Activated CD4-positive, alpha-beta T cell treated with anti-CD3 and anti-CD28 coated beads, Interleukin-2, Interleukin-4, amounts not matched to agents 100 ng/mL and 50 ng/mL, durations not matched to agents 16 hours and 8 hours (primary cell): ENCODE results near the gene POU2F3.

Source experiments
- DNase-seq: peaks from one replicate; pipeline ENCODE4 v3.0.0-alpha.2; 2020; ENCODE audit warnings: low spot score

The POU2F3 gene

DNA sequence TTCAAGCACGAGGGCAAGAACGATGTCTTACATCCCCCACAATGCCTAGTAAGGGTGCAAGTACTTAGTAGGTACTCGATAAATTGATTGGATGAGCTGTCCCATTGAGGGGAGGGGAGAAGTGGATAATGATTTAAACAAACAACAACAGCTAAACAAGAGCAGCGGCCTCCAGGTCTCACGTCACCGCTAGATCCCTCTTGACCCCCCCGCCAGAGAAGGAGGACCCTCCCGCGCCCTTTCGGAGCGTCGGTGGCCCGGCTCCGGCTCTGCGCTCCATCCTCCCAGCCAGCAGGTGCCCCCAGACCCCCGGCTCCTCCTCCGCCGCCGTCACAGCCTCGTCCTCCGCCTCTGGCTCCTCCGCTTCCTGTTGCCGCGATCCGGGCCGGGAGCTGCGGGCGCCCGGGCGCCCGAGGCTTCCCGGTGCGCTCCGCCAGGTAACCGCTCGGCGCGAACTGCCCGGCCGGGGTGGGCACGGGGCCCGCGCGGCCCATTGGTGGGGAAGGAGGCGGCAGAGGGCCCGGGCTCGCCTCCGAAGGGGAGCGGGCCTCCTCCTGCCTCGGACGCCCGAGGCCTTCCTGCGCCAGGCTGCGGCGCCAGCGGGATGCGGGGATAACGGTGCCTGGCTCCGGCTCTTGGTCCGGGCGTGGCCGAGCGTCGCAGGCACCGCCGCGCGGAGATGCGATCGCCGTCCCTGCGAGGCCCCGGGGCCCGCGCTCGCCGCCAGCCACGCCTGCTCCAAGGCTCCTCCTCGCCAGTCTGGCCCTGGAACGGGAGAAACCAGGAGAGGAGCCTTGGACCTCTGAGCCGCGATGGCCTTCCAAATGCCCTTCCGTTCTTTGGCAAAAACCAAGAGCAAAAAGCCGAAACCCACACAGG, 85.2 kb downstream of the POU2F3 start, which contains the start of gene TLCD5:
Gene TLCD5, plus strand, starts transcription at position 368 of the 879 bp plus-strand sequence. CDS start 2,143 bp downstream, outside the sequence.
- peak; percentile 27 for DNase-seq

DNA sequence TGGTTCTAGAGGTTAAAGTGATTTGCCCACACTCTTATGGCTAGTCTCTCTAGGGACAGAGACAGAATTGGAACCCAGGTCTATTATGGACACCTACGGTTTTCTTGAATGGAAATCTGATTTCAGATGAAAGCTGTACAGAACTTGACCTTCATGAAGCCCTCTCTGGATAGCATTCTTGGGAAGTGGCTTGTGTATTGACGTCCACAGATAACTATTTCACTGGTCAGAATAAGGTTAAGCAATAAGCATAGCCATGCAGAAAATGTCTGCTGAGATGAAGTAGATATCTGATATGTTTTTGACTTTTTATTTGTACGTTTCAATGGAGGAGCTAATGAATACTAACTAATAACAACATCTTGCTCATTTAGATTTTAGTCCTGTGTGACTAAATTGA, 86.3 kb downstream of the POU2F3 start:
- DNase-seq, result no peak

DNA sequence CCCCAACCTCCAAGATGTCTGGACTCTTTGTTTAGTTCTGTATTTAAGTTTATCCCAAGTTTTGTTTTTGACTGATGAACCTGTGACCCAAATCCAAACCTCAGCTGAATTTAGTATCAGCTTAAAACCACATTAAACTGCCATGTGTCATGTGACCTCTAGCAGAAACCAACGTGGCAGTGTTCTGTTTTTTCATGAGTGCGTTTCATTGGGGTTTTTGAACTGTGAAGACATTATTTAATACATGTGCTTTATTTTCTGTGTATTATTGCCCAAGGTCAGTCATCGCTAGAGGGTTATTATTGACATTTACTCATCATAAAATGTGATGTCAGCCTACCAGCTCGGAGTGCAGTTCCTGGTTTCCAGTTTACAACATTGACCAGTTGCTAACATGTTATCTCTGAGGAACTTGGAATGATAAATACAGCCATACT, 86.9 kb downstream of the POU2F3 start:
- no peak for DNase-seq

DNA sequence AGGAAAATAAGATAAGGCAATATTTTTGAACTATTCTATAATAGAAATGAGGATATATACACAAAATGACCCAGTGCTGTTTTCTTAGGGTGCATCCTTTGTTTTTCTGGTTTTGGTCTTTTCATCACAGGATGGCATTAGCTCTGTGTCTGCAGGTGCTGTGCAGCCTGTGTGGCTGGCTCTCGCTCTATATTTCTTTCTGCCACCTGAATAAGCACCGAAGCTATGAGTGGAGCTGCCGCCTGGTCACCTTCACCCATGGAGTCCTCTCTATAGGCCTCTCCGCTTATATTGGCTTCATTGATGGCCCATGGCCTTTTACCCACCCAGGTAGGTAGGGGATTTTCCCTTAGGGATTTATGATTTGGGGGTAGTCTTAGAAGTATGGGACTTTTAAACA, 87.4 kb downstream of the POU2F3 start:
- DNase-seq, result no peak

DNA sequence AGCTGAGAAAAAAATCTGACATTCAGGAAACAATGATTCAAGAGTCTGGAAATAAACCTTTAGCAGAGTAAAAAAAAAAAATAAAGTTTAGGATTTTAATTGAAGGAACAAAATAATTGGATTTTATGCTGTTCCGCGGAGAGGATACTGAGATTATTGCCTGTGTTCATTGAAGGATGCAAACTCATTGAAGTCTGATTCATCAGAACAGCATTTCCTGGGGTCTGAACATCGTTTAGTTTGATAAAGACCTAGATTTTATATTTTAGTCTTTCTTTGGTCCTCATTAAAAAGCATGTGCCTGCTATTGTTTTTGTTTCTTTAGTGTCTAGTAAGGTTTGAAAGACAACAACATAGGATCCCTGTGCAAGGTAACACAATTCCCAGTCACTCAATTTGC, 89.6 kb downstream of the POU2F3 start:
- DNase-seq, result no peak

DNA sequence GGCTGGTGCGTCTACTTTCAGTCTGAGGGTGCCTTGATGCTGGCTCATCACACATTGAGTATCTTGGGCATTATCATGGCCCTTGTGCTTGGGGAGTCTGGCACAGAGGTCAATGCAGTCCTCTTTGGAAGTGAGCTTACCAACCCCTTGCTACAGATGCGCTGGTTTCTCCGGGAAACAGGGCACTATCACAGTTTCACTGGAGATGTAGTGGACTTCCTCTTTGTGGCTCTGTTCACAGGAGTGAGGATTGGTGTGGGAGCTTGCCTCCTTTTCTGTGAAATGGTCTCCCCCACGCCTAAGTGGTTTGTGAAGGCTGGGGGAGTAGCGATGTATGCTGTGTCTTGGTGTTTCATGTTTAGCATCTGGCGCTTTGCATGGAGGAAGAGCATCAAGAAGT, 90.1 kb downstream of the POU2F3 start:
- DNase-seq, result no peak

DNA sequence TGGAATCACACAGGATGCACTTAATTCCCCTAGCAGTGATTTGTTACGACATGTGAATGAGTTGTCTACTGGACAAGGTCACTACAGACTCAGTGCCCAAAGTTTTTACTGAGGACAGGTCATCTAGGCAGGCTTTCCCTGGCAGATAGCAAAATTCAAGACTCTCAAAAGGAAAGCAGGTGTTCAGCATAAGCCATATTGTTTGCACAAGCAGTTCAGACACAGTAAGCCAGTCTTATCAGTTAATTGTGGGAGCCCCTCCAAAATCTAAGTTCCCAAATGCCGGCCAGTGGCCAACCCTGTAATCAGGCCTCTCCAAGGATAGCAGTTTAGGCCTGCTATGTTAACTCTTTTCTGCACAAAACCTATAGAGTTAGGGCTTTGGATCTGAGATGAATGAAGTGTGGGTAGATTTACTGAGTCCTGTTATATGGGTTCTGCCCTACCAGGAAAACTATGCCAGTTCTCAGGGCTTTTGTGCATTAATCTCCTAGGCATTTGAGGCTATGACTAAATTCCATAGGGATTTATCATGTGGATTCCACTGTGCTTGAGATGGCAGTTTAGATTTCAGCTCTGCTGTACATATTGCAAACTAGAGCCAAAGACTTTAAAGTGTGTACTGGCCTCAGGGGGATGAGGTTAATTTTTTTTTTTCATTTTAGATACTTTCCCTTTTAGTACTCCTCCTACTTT, 91.5 kb downstream of the POU2F3 start:
- DNase-seq, result no peak

DNA sequence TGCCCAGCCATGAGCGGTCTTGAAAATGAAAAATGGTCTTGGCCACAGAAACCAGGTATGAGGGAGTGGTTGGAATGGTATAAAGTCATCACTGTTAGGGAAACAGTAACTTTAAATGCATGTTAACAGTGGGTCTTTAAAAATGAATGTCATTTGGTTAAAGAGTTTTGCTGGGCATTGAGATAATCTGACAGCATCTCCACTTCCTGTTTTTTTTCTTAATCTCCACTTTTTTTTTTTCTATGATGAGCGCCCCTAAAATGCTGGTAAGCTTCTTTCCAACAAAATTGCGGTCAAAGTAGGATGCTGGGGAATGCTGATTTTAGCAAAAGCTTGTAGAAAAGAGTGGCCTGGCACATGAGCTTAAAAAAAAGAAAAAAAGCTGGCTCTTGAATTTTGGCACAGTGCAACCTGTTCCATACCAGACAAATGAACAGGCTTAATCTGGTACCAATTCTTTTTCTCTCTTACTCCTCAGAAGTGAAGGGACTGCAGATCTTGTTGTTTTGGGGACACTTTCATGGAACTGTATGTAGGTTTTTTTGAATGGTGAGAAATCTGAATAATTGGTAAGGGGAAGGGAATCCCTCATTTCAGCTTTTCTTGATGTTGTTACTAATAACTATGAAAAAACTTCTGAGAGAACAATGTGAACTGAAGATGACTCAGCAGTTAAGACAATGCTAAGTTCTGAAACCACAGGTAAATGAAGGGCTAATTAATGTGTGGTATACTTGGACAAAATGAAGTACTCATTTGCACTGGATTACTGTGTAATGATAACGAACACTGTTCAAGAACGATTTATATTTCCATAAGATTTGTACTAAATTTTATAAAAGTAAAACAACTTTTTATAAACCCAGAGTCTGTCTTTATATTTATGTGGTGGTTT, 93.1 kb downstream of the POU2F3 start:
- no peak for DNase-seq

DNA sequence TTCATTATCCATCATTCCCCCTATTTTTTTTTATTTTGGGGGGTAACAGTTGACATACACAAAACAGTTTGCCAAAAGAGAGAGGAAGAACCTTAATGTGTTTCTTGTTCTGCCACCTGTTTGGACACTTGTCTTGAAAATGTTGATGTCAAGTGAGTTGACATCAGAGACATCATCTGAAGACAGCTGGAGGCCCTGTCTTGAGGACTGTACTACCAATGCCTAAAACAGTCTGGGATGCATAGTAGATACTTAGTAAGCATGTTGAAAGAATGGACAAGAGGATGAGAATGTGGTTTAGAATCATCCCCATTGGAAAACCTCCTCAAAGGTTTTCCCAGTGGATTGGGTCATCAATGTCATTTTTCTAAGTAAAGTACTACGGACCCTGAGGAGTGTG, 93.9 kb downstream of the POU2F3 start:
- no peak for DNase-seq

DNA sequence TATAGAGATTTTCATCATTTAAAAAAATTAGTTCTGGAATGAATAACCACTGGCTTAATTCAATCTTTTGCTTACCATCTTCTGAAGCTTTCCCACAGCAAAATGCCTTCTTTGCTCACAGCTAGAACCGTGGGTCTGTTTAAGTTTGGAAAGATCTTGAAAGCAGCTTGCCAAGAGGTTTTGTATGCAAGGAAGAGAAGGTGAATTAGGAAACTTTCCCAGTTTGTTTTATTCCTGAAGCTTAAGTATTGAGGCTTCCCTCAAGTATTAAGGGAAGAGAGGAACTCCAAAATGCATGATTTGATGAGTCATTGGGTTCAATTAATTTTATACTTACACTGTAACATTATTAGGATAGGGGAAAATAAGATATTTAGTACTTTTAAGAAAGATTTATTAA, 94.4 kb downstream of the POU2F3 start:
- DNase-seq, result no peak

DNA sequence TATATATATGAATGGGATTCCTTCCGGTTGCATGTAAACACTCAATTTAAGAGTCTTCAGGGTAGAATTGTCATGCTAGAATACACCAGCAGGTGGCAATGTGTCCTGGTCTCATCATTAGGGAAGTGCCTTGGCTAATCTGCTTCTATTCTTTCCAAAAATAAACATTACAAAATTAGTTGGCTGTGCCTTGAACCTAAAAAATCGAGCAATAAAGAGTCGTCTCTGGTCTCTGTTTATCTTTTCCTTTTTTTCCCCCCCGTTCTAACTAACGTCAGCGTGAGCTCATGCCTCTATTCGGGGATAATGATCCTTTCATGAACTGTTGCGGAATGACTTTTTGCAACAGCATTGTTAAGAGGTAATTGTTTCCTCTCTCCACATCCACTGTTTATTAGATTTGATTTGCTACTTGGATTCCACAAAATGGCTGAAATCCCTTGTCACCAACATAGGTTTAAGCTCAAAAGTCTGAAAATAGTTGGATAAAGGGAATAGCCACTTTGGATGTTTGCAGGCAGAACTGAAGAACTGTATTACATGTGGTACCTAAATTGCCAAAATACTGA, 95.0 kb downstream of the POU2F3 start:
- DNase-seq, result peak; percentile 82

DNA sequence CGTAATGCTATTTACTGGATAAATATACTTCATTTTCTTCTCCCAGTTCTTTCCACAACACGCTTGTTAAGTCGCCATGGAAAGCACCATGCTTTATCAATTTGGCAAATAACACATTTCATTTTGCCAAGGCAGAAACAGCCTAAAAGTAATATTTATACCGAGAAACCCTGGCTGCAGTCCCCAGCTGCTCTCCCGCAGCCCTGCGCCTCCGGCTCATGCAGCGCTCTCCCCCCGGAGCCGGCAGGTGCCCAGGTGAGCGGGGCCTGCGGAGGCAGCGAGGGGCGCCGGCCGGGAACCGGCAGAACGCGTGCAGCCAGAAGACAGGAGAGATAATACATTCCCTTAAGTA, 95.6 kb downstream of the POU2F3 start:
- DNase-seq, result no peak

DNA sequence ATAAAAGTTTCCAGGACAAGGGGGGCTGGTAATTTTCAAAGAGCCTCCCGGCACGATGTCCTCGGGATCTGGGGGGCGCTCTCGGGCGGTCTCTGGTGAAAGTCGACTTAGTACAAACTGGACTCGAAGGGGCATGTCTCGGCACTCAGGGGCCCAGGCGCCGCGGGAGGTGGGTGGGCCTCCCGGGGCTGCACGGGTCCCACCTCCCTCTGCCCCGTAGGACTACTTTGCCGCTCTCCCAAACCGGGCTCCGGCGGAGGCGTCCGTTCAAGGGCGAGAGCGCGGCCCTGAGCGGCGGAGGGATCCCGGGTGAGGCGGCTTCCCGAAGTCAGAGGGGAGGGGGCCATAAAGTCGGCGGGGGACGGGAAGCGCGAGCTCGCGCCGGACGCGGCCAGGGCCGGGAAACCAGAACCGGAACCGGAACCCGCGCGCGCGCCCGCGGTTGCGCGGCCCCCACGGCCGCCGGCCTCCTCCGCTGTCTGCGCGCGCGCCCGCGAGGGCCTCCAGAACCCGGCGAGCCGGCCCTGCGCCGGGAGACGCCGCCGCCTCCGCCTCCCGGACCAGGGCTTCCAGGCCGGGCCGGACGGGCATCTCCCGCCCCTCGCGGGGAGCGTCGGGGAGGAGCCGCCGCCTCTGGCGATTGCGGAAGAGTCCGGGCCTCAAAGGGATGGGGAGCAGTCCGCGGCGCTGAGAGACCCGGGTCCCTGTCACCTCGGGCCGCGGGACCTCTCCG, 96.1 kb downstream of the POU2F3 start, which contains the start of gene ARHGEF12:
Gene ARHGEF12, plus strand, starts transcription at position 506 of the 733 bp plus-strand sequence. CDS start 831 bp downstream, outside the sequence.
- peak; percentile 84 for DNase-seq

DNA sequence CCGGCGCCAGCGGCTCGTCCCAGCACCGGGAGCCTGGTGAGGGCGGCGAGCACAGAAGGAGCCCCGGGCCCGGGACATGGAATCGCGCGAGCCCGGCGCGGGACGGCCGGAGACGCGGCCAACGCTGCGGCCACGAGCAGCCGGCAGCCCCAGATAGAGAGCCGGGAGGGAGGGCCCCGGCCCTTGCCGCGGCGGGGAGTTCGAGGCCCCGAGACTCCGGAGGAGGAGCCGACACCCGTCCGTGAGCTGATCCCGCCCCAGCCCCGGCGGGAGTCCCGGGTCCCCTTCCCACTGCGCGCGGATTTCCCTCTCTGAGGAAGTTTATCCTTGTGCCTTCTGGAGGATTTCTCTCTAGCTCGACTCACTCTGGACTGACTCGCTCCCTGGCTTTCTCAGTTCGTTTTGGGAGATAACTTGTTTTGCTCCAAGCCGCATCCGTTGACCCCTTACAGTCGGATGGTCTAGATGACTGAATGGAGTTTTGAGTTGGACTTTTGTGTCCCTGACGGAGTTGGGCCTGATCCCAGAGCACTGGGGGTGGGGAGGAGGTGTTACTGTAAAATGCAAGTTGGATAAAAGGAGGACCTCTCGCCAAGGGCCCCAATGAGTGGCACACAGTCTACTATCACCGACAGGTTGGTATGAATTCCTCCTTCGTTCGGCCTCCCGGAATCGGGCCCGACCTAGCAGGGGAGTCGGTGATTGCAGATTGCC, 96.9 kb downstream of the POU2F3 start:
- DNase-seq, result no peak

DNA sequence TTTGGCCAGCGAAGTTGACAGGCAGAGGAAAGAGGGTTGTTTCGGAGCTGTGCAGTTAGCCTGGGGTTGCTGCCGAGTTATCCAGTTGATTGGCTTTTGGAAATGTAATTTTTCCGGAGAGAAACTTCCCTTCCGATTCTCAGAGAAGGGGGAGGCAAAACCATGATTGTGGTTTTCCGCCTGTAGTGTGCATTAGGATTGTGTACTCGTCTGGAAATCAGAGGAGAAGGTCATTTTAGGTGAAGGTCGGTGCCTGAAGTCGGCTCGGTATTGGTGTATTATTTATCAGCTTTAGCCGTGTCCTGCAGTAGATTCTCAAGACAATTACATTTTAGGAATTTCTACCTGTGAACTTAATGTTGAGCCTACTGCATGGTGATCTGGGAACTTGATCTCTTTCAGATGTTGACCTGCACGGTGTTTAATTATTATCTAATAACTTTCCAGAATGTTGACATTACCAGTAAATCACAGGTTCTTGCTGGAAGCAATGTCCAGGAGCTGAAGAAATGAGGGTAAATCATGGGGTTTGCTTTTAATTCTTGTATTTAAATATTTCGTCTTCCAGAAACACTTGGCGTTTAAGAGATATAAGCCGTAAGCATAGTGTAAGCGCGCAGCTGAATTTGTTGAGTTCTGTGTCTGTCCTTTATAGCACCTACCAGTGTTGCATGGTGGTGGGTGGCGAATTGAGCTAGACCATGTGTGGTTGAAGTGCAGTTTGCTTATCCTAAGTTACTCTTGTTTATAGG, 97.6 kb downstream of the POU2F3 start:
- DNase-seq, result no peak

DNA sequence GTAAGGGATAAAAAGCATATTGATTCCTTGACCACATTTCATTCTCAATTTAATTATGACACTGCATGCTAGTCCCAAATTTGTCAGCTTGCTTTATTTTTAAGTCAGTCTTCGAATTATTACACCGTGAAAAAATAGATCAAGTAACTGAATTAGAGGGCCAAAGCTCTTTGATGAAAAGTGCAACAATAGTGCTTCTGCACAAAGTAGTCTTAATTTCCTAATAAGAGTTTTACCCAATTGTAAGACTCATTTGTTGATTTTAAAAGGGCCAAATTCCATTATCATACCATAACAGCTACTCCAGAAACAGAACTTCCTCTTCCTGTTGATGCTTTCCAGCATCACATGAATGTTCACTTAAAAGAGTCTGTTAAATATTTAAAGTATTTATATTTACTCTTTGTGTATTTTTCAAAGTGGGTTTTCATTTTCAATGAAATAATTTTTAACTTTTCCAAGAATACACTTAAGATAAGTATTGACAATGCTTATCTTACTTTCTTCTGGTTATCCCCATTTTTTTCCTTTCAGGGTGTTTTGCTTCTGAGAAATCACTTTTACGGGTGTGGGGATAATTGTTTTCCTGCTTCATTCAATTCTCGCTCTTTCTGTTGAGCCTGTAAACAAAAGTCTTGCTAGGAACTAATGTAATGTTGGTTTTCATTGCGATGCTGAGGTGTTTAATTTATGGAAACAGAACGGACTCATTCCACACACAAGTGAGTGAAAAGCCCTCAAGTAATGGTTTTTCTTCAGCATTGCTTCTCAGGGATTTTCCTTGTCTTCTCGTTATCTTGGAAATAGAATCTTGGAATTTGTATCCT, 98.4 kb downstream of the POU2F3 start:
- no peak for DNase-seq

DNA sequence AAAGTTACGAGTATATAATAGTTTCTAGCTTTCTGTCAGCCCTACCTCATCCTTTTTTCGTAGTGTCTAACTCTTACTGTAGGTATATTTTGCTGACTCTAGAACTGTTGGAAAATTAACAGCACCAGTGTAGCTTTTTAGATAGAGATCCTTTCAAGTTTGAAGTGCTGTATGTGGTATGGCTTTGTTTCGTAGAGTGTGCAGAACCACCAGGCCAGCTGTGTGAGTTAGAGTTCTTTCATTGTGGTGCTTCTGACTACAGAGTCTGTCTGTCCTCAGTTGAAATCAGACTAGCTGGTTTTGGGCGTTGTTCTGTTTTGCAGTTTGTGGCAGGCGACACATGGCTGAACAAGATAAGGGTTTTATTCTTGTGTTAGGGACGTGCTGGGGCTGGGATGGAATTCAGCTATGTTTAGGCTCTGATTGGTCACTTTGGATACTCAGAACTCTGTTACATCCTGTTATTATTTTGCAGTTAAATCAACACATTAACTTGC, 99.5 kb downstream of the POU2F3 start:
- DNase-seq, result no peak

DNA sequence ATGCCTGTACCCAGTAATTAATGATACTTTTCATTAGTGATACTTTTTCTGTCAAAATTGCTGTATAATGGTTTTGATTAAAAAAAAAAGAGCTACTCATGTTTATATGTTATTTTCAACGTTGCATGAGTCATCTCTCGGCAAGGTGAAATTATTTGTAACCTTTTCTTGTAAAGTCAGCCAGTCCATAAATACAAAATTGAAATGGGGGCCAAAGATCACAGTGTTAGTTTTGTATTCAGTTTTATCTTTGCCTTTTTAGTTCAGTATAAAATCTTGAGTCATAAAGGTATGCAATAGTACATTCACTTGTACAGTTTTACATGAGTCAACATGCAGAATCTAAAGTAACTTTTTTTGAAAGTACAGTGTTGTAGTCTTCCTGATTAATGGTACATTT, 100.6 kb downstream of the POU2F3 start:
- no peak for DNase-seq

DNA sequence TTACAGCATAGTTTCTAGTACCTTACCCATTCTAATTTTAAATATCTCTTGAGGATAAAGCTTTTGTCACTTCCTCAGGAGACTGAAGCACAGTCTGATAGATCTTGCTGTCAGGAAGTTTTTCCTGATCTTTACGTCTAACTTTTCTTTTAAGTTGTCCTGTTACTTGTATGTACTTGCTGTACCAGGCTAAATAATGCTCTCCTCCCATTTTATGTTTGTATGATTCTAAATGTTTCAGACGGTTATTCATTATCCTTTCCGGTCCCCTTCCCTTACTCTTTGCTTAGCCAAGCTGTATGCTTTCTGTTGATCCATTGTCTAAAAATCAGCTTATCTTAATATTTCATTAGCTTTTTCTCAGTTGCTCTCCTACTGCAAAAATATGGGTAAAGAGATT, 102.3 kb downstream of the POU2F3 start:
- DNase-seq, result no peak
